Ishikawa (cell line): ENCODE data around the gene PSMD5.

Source experiments
- CEBPB ChIP-seq: IDR thresholded peaks from 2 replicates; pipeline ENCODE4 v1.6.1; 2012
- CREB1 ChIP-seq: IDR thresholded peaks from 2 replicates; pipeline ENCODE4 v1.6.1; 2012; ENCODE audit warnings: low read depth
- EGR1 ChIP-seq: IDR thresholded peaks from 2 replicates; pipeline ENCODE4 v1.6.1; 2012
- EP300 ChIP-seq: IDR thresholded peaks from 2 replicates; pipeline ENCODE4 v1.6.1; 2012; ENCODE audit warnings: borderline replicate concordance
- FOXM1 ChIP-seq: IDR thresholded peaks from 2 replicates; pipeline ENCODE4 v1.6.1; 2012; ENCODE audit warnings: low read depth, borderline replicate concordance
- NFIC ChIP-seq: IDR thresholded peaks from 2 replicates; pipeline ENCODE4 v1.6.1; 2012
- RAD21 ChIP-seq: IDR thresholded peaks from 2 replicates; pipeline ENCODE4 v1.6.1; 2012; ENCODE audit warnings: low read depth
- TAF1 ChIP-seq: IDR thresholded peaks from 2 replicates; pipeline ENCODE4 v1.6.1; 2012; ENCODE audit warnings: low read depth, mild to moderate bottlenecking
- TCF12 ChIP-seq: IDR thresholded peaks from 2 replicates; pipeline ENCODE4 v1.6.1; 2012; ENCODE audit warnings: low read depth
- TEAD4 ChIP-seq: IDR thresholded peaks from 2 replicates; pipeline ENCODE4 v1.6.1; 2012
- YY1 ChIP-seq: IDR thresholded peaks from 2 replicates; pipeline ENCODE4 v1.6.1; 2012; ENCODE audit warnings: low read depth
- ZBTB7A ChIP-seq: IDR thresholded peaks from 2 replicates; pipeline ENCODE4 v1.6.1; 2012; ENCODE audit warnings: low read depth
- TF ChIP-seq, protein P1 (sequence below): IDR thresholded peaks from 2 replicates; pipeline ENCODE4 v1.6.1; 2012
- TF ChIP-seq, protein P2 (sequence below): IDR thresholded peaks from 2 replicates; pipeline ENCODE4 v1.6.1; 2012
- TF ChIP-seq, protein P3 (sequence below): IDR thresholded peaks from 2 replicates; pipeline ENCODE4 v1.6.1; 2012; ENCODE audit warnings: low read depth, mild to moderate bottlenecking

PSMD5 gene

DNA sequence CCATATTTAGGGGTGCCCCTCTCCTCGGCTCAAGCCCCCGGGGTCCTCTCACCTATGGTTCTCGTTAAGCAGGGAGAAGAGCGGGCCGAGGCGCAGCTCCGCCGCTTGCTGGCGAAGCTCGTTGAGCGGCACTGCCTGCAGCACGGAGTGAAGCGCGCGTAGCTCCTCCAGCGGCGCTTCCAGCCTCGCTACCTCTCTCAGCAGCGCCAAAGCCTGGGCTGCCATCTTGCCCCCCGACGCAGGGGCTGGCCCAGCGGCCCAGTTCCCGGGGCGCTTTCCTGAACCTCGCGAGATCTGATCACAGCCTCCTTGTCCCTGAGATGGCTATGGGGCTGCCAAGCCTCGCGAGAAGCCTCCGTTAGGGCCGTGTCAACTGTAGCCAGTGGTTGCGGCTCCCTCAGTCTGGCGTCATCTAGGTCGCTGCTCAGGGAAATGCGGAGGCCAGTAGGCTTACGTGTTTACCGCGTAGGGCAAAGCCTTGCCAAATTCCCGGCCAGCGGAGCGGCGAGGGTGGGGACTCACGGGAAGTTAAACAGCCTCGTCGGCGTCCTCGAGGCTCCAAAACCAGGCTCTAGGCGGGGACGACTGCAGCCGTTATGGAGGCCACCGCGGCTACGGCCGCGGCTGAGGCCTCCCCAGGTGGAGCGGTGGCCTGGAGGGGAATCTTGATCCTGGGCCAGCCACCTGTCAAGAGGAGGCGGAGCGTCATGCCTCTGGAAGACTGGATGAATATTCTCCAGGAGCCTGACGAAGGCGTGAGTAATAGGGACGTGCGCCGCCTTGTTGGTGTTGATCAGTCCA is at the start of gene PSMD5:
TSS of gene PSMD5 (minus strand) at position 238 of the 801 bp plus-strand sequence. CDS start at position 225, 13 bp downstream.
- TF ChIP-seq TAF1 = peak; percentile 99
- TF ChIP-seq FOXM1 = peak; percentile 42; the same call in 1 of the 2 replicates
- TF ChIP-seq ZBTB7A = 0 out of 2 replicates have a peak, but pooled peaks have one; percentile 20
- TF ChIP-seq TEAD4 = peak; percentile 53; the same call in 1 of the 2 replicates
- TF ChIP-seq, protein P1, sequence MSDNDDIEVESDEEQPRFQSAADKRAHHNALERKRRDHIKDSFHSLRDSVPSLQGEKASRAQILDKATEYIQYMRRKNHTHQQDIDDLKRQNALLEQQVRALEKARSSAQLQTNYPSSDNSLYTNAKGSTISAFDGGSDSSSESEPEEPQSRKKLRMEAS = peak; percentile 67
- peak; percentile 79 for TF ChIP-seq NFIC
- TF ChIP-seq CREB1 = peak; percentile 86
- no peak for TF ChIP-seq CEBPB
- TF ChIP-seq TCF12 = 0 out of 2 replicates have a peak, but pooled peaks have one; percentile 37
- TF ChIP-seq EP300 = no peak; the same call in 1 of the 2 replicates
- no peak for TF ChIP-seq RAD21
- TF ChIP-seq EGR1 = 0 out of 2 replicates have a peak, but pooled peaks have one; percentile 7
- TF ChIP-seq YY1 = peak; percentile 96
- TF ChIP-seq, protein P2, sequence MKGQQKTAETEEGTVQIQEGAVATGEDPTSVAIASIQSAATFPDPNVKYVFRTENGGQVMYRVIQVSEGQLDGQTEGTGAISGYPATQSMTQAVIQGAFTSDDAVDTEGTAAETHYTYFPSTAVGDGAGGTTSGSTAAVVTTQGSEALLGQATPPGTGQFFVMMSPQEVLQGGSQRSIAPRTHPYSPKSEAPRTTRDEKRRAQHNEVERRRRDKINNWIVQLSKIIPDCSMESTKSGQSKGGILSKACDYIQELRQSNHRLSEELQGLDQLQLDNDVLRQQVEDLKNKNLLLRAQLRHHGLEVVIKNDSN = no peak

DNA sequence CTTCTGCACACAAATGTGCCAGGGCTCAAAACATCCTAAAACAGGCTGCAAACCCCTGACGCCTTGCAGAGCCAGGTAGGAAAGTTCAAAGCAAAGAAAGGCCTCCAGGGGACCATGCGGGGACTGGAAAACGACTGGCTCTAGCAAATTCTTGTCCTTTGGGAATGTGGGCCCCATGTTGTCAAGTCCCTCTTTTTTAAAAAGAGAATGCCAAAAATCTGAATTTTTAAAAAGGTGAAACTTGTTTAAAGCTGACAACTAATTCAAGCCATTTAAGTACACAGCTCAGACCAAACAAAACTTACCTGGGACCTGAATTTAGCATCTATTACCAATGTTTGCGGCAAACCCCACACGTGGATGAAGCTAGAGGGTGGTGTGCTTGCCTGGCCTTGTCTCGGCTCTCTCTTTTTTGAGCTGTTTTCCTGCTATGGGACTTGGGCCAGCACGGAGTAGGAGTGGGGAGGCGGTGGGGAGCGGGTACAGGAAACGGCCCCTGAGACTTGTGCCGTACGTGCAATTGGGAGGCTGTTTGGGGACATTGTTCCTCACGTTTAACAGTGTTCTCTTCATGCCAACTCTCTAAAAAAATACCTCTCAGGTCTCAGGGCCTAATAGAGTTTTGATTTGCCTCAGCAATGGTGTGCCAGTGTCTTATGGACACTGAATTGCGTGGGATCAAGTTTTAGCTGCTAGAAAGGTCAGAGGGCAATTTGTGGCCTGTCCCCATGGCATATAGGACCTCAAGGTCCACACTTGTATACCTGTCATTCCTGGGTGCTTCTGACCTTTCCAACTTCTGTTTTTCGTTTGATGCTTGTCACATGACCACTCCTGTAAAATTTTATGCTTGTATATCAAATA is 49.4 kb upstream of the PSMD5 start:
- TF ChIP-seq CREB1 (no peak), EP300 (no peak), ZBTB7A (no peak)

DNA sequence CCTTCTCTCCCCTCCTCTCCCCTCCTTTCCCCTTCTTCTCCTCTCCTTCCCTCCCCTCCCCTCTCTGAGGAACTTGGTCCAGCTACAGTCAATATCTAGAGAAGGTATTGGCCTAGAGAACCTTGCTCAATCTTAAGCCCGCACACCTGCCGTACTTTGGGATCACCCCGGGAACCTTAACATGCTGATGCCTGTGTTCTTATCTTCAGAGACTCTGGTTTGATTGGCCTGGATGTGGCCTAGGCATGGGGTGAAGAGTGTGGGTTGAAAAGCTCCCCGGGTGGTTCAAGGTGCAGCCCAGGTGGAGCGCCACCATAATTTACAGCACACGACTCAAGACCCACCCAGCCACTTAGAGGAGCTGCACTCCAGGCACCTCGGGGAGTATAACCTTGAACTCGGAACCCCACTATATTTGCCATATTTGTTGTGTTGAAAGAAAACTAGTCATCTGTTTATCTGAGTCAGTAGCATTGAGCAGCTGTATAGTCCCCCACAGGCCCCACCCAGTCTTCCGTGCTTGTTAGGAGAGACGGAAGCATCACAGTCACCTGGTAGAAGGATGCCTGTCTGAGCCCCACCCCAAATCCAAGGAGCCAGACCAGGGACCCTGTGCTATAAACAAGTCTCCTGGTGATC is 48.6 kb upstream of the PSMD5 start:
- TF ChIP-seq TEAD4 = no peak
- TF ChIP-seq RAD21 = no peak
- no peak for TF ChIP-seq NFIC
- TF ChIP-seq CREB1 = no peak
- TF ChIP-seq TAF1 = no peak
- TF ChIP-seq EGR1 = no peak
- no peak for TF ChIP-seq YY1
- TF ChIP-seq CEBPB = no peak

DNA sequence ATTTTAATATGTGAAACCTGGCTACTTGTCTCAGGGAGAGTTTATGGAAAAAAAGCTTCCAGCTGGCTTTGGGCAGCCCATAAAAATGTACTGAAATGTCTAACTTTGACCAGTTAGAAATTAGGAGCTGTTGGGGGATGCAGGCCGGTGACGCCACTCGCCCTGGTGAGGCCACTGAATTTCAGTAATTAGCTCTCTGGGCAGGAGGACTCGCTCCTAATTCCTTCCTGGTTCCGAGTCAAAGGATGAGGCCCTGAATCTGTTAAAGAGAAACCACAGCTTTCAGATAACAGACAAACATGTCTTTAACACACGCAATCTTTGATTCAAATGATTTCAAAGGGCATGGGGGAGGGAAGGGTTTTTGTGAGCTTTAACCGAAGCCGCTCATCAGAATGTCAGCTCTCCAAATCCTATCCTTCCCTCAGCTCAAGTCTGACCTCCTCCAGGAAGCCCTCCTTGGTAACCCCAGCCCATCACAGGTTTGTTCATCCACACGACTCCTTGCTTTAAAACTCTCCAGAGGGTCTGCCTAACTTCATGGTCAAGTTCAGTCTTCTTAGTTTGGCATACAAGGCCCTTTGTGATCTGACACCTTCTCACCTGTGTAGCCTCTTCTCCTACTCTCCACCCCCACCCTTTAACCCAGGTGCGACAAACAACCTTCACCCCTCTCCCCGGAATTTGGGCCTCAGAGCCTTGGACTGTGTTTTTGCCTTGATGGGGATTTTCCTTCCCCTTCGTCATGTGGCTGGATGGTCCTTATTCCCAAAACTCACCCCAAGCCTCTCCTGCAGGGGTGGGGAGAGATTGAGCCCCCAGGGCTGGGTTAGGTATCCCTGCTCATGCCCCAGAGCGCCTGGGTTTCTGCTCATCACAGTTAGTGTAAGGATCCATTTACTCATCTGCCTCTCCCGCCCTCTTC is 47.9 kb upstream of the PSMD5 start:
- TF ChIP-seq ZBTB7A (no peak), FOXM1 (no peak), TEAD4 (no peak), NFIC (no peak), EGR1 (no peak), CREB1 (no peak), RAD21 (no peak), TCF12 (no peak), CEBPB (no peak), YY1 (no peak), EP300 (no peak), TAF1 (no peak)
- TF ChIP-seq, protein P1 = no peak
- TF ChIP-seq, protein P3, sequence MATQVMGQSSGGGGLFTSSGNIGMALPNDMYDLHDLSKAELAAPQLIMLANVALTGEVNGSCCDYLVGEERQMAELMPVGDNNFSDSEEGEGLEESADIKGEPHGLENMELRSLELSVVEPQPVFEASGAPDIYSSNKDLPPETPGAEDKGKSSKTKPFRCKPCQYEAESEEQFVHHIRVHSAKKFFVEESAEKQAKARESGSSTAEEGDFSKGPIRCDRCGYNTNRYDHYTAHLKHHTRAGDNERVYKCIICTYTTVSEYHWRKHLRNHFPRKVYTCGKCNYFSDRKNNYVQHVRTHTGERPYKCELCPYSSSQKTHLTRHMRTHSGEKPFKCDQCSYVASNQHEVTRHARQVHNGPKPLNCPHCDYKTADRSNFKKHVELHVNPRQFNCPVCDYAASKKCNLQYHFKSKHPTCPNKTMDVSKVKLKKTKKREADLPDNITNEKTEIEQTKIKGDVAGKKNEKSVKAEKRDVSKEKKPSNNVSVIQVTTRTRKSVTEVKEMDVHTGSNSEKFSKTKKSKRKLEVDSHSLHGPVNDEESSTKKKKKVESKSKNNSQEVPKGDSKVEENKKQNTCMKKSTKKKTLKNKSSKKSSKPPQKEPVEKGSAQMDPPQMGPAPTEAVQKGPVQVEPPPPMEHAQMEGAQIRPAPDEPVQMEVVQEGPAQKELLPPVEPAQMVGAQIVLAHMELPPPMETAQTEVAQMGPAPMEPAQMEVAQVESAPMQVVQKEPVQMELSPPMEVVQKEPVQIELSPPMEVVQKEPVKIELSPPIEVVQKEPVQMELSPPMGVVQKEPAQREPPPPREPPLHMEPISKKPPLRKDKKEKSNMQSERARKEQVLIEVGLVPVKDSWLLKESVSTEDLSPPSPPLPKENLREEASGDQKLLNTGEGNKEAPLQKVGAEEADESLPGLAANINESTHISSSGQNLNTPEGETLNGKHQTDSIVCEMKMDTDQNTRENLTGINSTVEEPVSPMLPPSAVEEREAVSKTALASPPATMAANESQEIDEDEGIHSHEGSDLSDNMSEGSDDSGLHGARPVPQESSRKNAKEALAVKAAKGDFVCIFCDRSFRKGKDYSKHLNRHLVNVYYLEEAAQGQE = no peak
- TF ChIP-seq, protein P2 = no peak

DNA sequence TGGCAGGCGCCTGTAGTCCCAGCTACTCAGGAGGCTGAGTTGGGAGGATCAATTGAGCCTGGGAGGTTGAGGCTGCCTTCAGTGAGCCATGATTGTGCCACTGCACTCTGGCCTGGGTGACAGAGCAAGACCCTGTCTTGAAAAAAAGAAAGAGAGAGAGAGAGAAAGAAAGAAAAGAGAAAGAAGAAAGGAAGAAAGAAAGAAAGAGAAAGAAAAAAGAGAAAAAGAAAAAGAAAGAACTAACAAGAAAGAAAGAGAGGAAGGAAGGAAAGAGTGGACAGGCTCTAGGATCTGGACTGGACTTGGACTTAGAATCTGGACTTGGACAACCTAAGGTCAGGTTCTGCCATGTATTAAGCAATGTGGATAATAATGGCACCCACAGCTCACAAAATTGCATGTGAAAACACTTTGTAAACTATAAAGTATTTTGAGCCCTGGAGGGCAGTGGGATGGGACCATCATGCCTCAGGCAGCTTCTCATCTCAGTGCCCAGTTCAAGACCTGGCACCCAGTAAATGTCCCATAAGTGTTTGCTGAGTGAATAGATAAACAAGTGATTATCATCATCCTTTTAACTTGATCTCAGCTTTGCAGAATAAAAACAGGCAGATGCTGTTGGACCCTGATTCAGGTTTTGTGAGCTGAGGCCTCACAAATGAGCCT is 47.0 kb upstream of the PSMD5 start:
- TF ChIP-seq YY1 = no peak
- TF ChIP-seq ZBTB7A = no peak
- no peak for TF ChIP-seq RAD21
- TF ChIP-seq TCF12 = no peak
- TF ChIP-seq CEBPB = no peak
- TF ChIP-seq CREB1 = no peak
- no peak for TF ChIP-seq TAF1
- TF ChIP-seq EGR1 = no peak
- TF ChIP-seq, protein P3 = no peak
- TF ChIP-seq NFIC = no peak
- TF ChIP-seq FOXM1 = no peak
- TF ChIP-seq, protein P2 = no peak
- TF ChIP-seq, protein P1 = no peak
- TF ChIP-seq TEAD4 = no peak
- TF ChIP-seq EP300 = no peak
